SK-N-SH (cell line): ENCODE results near the gene ZNF391. TPM values are rescaled to one million over a fixed set of nuclear protein-coding genes. Genes with fewer than 3 reads are reported as not detected.

Experiments
- CTCF ChIA-PET: fragments of 300-600, 350-600 bp; formaldehyde crosslinking; extraction: SDS; loops from one replicate; lab custom pipeline; 2021; lab: Yijun Ruan, JAX
- POLR2A ChIA-PET: fragments of 350-600 bp; sonication (Branson Sonifier 250); formaldehyde crosslinking; extraction: SDS; loops from one replicate; lab custom pipeline; 2020; ENCODE audit warnings: antibody characterized with exemption, inconsistent platforms; lab: Yijun Ruan, JAX
- DNase-seq: peaks from one replicate; pipeline ENCODE4 v3.0.0; 2012
- H2AFZ ChIP-seq: fragments of 200-600 bp; sonication (generic); 2 replicates; pipeline ENCODE4 v1.8.1; 2016; ENCODE audit warnings: antibody characterized with exemption, mild to moderate bottlenecking, low read depth
- H3F3A ChIP-seq: fragments of 200-600 bp; sonication (generic); replicated peaks from 2 replicates; pipeline ENCODE3; 2016; ENCODE audit warnings: antibody characterized with exemption, mild to moderate bottlenecking; ENCODE audit not compliant: insufficient read depth
- H3K27ac ChIP-seq, 2 experiments: fragments of 200-500 bp in 1 of 2; fragments of 200-600 bp in 1 of 2; sonication (Bioruptor generic) in 1 of 2; sonication (generic), shearing (Covaris generic) in 1 of 2; 2 replicates each; pipeline versions ENCODE4 v1.5.1 to v1.6.1; 2014 to 2016; ENCODE audit warnings: low read depth in 2 of 2, inconsistent platforms in 1 of 2, low read length in 1 of 2, mild to moderate bottlenecking in 1 of 2, mixed read lengths in 1 of 2
- H3K27me3 ChIP-seq: fragments of 200-600 bp; sonication (generic), shearing (Covaris generic); 2 replicates; pipeline ENCODE4 v1.6.1; 2016; ENCODE audit warnings: mixed run types; ENCODE audit not compliant: insufficient read depth
- H3K36me3 ChIP-seq, 2 experiments: fragments of 200-500 bp in 1 of 2; fragments of 200-600 bp in 1 of 2; sonication (Bioruptor generic) in 1 of 2; sonication (generic) in 1 of 2; replicated peaks in 1 of 2; 2 replicates each; pipeline versions ENCODE3 to v1.5.1; 2014 to 2016; ENCODE audit warnings: low read length in 1 of 2, mild to moderate bottlenecking in 1 of 2; ENCODE audit not compliant: insufficient read depth in 2 of 2, control insufficient read depth in 1 of 2
- H3K4me1 ChIP-seq, 2 experiments: fragments of 200-500 bp in 1 of 2; fragments of 200-600 bp in 1 of 2; sonication (Bioruptor generic) in 1 of 2; sonication (generic), shearing (Covaris generic) in 1 of 2; 2 replicates each; pipeline versions ENCODE4 v1.5.1 to v1.6.1; 2014 to 2016; ENCODE audit warnings: low read depth in 1 of 2, low read length in 1 of 2, mixed run types in 1 of 2; ENCODE audit not compliant: insufficient read depth in 2 of 2, control insufficient read depth in 1 of 2
- H3K4me2 ChIP-seq: fragments of 200-600 bp; sonication (generic), shearing (Covaris generic); 2 replicates; pipeline ENCODE4 v1.6.1; 2017; ENCODE audit warnings: mixed run types
- H3K4me3 ChIP-seq, 2 experiments: fragments of 200-500 bp in 1 of 2; fragments of 200-600 bp in 1 of 2; sonication (Bioruptor generic) in 1 of 2; sonication (generic), shearing (Covaris generic) in 1 of 2; 2 replicates each; pipeline versions ENCODE4 v1.5.1 to v1.8.1; 2014 to 2016; ENCODE audit warnings: low read depth in 2 of 2, inconsistent platforms in 1 of 2, low read length in 1 of 2, mild to moderate bottlenecking in 1 of 2, mixed read lengths in 1 of 2, moderate library complexity in 1 of 2
- H3K79me2 ChIP-seq: fragments of 200-600 bp; sonication (generic); 2 replicates; pipeline ENCODE4 v1.8.1; 2017; ENCODE audit warnings: mild to moderate bottlenecking; ENCODE audit not compliant: insufficient read depth
- H3K9ac ChIP-seq: fragments of 200-600 bp; sonication (generic); 2 replicates; pipeline ENCODE4 v1.6.1; 2017; ENCODE audit warnings: mixed run types
- H3K9me2 ChIP-seq: fragments of 200-600 bp; sonication (generic); 2 replicates; pipeline ENCODE4 v1.6.1; 2017; ENCODE audit warnings: mixed run types
- H3K9me3 ChIP-seq: fragments of 200-600 bp; sonication (generic); 2 replicates; pipeline ENCODE4 v1.6.1; 2017; ENCODE audit warnings: mixed run types, mild to moderate bottlenecking, moderate library complexity
- H4K20me1 ChIP-seq: fragments of 200-600 bp; sonication (generic); 2 replicates; pipeline ENCODE4 v1.6.1; 2017; ENCODE audit warnings: mild to moderate bottlenecking, mixed run types; ENCODE audit not compliant: insufficient read depth
- EP300 ChIP-seq, 2 experiments: IDR thresholded peaks; 2 replicates each; pipeline versions ENCODE4 v1.4.0 to v1.6.1; 2012; ENCODE audit warnings: borderline replicate concordance in 1 of 2, low read depth in 1 of 2, low read length in 1 of 2
- EZH2phosphoT487 ChIP-seq: fragments of 200-600 bp; sonication (generic); IDR thresholded peaks from 2 replicates; pipeline ENCODE4 v1.6.1; 2017; ENCODE audit warnings: low read depth, mixed run types, mild to moderate bottlenecking, antibody characterized with exemption, moderate library complexity, borderline replicate concordance
- GABPA ChIP-seq: IDR thresholded peaks from 2 replicates; pipeline ENCODE4 v1.4.0; 2012; ENCODE audit warnings: low read depth, mild to moderate bottlenecking
- MXI1 ChIP-seq: IDR thresholded peaks from 2 replicates; pipeline ENCODE4 v1.6.1; 2012; ENCODE audit warnings: mild to moderate bottlenecking, low read depth, low read length, improper control_type of control experiment
- NFIC ChIP-seq: IDR thresholded peaks from 2 replicates; pipeline ENCODE4 v1.4.0; 2012; ENCODE audit warnings: borderline replicate concordance
- RCOR1 ChIP-seq: fragments of 150-350 bp; IDR thresholded peaks from 2 replicates; pipeline ENCODE4 v1.6.1; 2017; ENCODE audit warnings: antibody characterized with exemption, low read length
- RXRA ChIP-seq: IDR thresholded peaks from 2 replicates; pipeline ENCODE4 v1.4.0; 2012; ENCODE audit warnings: low read depth, mild to moderate bottlenecking, borderline replicate concordance
- SMC3 ChIP-seq: IDR thresholded peaks from 2 replicates; pipeline ENCODE4 v1.6.1; 2012; ENCODE audit warnings: low read depth, low read length, improper control_type of control experiment
- WGBS: methylation state at CpG from one replicate; pipeline ENCODE4 v1.1.6; 2017; ENCODE audit warnings: low lambda C conversion rate; 5-methylcytosine and 5-hydroxymethylcytosine counted together
- polyA plus RNA-seq, 3 experiments: library from polyadenylated mRNA; depleted of rRNA; stranded (reverse); fragments of >200 nt; gene quantifications; 2 replicates each; pipeline ENCODE4 v1.2.3, GENCODE V29; 2012
- TF ChIP-seq, protein P1 (sequence below): fragments of 150-350 bp; IDR thresholded peaks from 2 replicates; pipeline ENCODE4 v1.6.1; 2017; ENCODE audit warnings: antibody characterized with exemption, low read length, low read depth, borderline replicate concordance
- TF ChIP-seq, protein P2 (sequence below): fragments of 150-350 bp; IDR thresholded peaks from 2 replicates; pipeline ENCODE4 v1.6.1; 2016; ENCODE audit warnings: mild to moderate bottlenecking, low read depth, low read length
- TF ChIP-seq, protein P3 (sequence below): IDR thresholded peaks from 2 replicates; pipeline ENCODE4; 2012

Gene ZNF391
- polyA plus RNA-seq, 1 of the 3 experiments (the other 2 are of a cell fraction): 0.77 TPM

DNA sequence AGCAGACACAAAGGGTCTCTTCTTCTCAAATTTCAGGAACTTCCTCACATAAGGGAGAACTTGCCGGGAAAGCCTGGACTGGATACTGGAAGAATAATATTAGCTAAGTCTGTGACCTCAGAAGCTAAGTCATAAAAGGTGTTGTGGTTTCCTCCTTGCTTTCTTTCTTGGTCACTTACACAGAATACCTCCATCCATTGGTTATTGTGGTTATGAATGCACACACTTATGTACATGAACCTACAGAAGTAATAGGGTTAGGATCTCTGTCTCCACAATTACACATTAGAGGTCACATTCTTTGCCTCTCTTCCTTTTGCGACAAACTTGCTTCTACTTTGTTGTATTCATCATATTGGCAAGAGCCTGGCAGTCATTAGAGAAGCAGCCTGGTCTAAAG is 40.4 kb downstream of the ZNF391 start (continued):
- TF ChIP-seq, protein P1, sequence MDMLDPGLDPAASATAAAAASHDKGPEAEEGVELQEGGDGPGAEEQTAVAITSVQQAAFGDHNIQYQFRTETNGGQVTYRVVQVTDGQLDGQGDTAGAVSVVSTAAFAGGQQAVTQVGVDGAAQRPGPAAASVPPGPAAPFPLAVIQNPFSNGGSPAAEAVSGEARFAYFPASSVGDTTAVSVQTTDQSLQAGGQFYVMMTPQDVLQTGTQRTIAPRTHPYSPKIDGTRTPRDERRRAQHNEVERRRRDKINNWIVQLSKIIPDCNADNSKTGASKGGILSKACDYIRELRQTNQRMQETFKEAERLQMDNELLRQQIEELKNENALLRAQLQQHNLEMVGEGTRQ: no peak
- TF ChIP-seq, protein P2, sequence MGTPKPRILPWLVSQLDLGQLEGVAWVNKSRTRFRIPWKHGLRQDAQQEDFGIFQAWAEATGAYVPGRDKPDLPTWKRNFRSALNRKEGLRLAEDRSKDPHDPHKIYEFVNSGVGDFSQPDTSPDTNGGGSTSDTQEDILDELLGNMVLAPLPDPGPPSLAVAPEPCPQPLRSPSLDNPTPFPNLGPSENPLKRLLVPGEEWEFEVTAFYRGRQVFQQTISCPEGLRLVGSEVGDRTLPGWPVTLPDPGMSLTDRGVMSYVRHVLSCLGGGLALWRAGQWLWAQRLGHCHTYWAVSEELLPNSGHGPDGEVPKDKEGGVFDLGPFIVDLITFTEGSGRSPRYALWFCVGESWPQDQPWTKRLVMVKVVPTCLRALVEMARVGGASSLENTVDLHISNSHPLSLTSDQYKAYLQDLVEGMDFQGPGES: no peak
- TF ChIP-seq EP300 (IDR thresholded peaks at IDR 0.05; ENCODE audit: borderline replicate concordance in 1 of 2, low read depth in 1 of 2, low read length in 1 of 2) (no peak), EZH2phosphoT487 (no peak), GABPA (no peak), MXI1 (no peak)
- TF ChIP-seq, protein P3, sequence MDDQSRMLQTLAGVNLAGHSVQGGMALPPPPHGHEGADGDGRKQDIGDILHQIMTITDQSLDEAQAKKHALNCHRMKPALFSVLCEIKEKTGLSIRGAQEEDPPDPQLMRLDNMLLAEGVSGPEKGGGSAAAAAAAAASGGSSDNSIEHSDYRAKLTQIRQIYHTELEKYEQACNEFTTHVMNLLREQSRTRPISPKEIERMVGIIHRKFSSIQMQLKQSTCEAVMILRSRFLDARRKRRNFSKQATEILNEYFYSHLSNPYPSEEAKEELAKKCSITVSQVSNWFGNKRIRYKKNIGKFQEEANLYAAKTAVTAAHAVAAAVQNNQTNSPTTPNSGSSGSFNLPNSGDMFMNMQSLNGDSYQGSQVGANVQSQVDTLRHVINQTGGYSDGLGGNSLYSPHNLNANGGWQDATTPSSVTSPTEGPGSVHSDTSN: no peak

DNA sequence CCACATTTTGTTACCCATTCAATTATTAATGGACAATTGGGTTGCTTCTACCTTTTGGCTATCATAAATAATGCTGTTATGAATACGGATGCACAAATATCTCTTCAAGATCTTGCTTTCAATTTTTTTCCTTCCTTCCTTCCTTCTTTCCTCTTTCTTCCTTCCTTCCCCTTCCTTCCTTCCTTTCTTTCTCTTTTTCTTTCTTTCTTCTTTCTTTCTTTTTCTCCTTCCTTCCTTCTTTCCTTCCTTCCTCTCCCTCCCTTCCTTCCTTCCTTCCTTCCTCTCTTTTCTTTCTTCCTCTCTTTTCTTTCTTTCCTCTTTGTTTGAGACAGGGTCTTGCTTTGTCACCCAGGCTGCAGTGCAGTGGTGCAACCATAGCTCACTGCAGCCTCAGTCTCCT is 45.2 kb downstream of the ZNF391 start:
- WGBS: 5% methylated on average over 1 of the region's 1 CpG
- ChIA-PET POLR2A (no interaction called here), CTCF (no interaction called here)
- no peak for DNase-seq
- Histone ChIP-seq H3K36me3 (no peaks in the 10 kb centered on the region), H3K9me2 (no peaks in the 10 kb centered on the region), H4K20me1 (no peaks in the 10 kb centered on the region), H3K9me3 (no peaks in the 10 kb centered on the region), H3K27ac (no peak overlapping the region), H3K4me2 (no peak overlapping the region), H3K9ac (no peak overlapping the region), H3K27me3 (no peaks in the 10 kb centered on the region), H3F3A (no peaks in the 10 kb centered on the region), H3K79me2 (no peaks in the 10 kb centered on the region), H2AFZ (no peak overlapping the region), H3K4me3 (no peak overlapping the region), H3K4me1 (no peaks in the 10 kb centered on the region)
- TF ChIP-seq RCOR1: no peak
- TF ChIP-seq, protein P2: no peak
- TF ChIP-seq RXRA: no peak
- no peak for TF ChIP-seq EP300 (IDR thresholded peaks at IDR 0.05; ENCODE audit: borderline replicate concordance in 1 of 2, low read depth in 1 of 2, low read length in 1 of 2)
- TF ChIP-seq SMC3: no peak
- no peak for TF ChIP-seq NFIC
